HepG2 (cell line): ENCODE data around the gene ESRP2. TPM values are rescaled to one million over a fixed set of nuclear protein-coding genes. Genes with fewer than 3 reads are reported as not detected.
A peak's percentile ranks its signal among the peaks of the same experiment; 100 is the strongest.

Experiments
- CREM ChIP-seq, 2 experiments: sonication (generic) in 1 of 2; formaldehyde crosslinking in 1 of 2; IDR thresholded peaks; 2 replicates each; pipeline versions ENCODE4 v1.4.0 to v1.6.1; 2016 to 2020; ENCODE audit warnings: antibody characterized with exemption in 1 of 2, mild to moderate bottlenecking in 1 of 2, missing genetic modification reagents in 1 of 2
- DNMT3B ChIP-seq: conservative IDR thresholded peaks from 2 replicates; pipeline ENCODE4 v1.6.1; 2016; ENCODE audit warnings: missing biosample characterization, control low read depth
- FOSL2 ChIP-seq: sonication (generic); formaldehyde crosslinking; IDR thresholded peaks from 2 replicates; pipeline ENCODE4 v1.4.0; 2020; ENCODE audit warnings: missing genetic modification reagents
- FOXK1 ChIP-seq: sonication (generic); formaldehyde crosslinking; IDR thresholded peaks from 2 replicates; pipeline ENCODE4 v1.4.0; 2020; ENCODE audit warnings: low read depth, missing genetic modification reagents, borderline replicate concordance
- KAT8 ChIP-seq: IDR thresholded peaks from 2 replicates; pipeline ENCODE4 v1.6.1; 2016; ENCODE audit warnings: missing genetic modification reagents, missing compliant biosample characterization
- MXI1 ChIP-seq: IDR thresholded peaks from 3 replicates; pipeline ENCODE4 v1.6.1; 2012; ENCODE audit warnings: low read depth, low read length, inconsistent platforms, borderline replicate concordance
- NFYC ChIP-seq: IDR thresholded peaks from 2 replicates; pipeline ENCODE4 v1.6.1; 2016; ENCODE audit warnings: missing genetic modification reagents, missing compliant biosample characterization
- PAX8 ChIP-seq: sonication (generic); formaldehyde crosslinking; IDR thresholded peaks from 2 replicates; pipeline ENCODE4 v1.8.0; 2022; ENCODE audit warnings: mild to moderate bottlenecking, missing genetic modification reagents, borderline replicate concordance
- PHF5A ChIP-seq: IDR thresholded peaks from one replicate; pipeline ENCODE4 v1.6.1; 2018; ENCODE audit warnings: low read depth, missing genetic modification reagents; ENCODE audit not compliant: unreplicated experiment
- SALL2 ChIP-seq: sonication (generic); formaldehyde crosslinking; IDR thresholded peaks from 2 replicates; pipeline ENCODE4 v1.8.1; 2023; ENCODE audit warnings: mild to moderate bottlenecking, missing genetic modification reagents, inconsistent platforms
- SMYD3 ChIP-seq: sonication (generic); formaldehyde crosslinking; IDR thresholded peaks from 2 replicates; pipeline ENCODE4 v1.8.1; 2023; ENCODE audit warnings: mild to moderate bottlenecking, missing genetic modification reagents
- SOX6 ChIP-seq, 2 experiments: fragments of 450-650 bp in 1 of 2; sonication (generic) in 1 of 2; formaldehyde crosslinking in 1 of 2; IDR thresholded peaks; 2 replicates each; pipeline versions ENCODE4 v1.4.0 to v1.6.1; 2017 to 2020; ENCODE audit warnings: antibody characterized with exemption in 1 of 2, mild to moderate bottlenecking in 1 of 2, missing genetic modification reagents in 1 of 2
- TGIF2 ChIP-seq: IDR thresholded peaks from 2 replicates; pipeline ENCODE4 v1.6.1; 2016; ENCODE audit warnings: control low read depth, missing compliant biosample characterization
- ZBTB7B ChIP-seq: sonication (generic); formaldehyde crosslinking; IDR thresholded peaks from 2 replicates; pipeline ENCODE4 v1.4.0; 2020; ENCODE audit warnings: missing genetic modification reagents
- ZNF101 ChIP-seq: sonication (generic); formaldehyde crosslinking; IDR thresholded peaks from 2 replicates; pipeline ENCODE4 v1.4.0; 2020; ENCODE audit warnings: mild to moderate bottlenecking, low read depth, missing genetic modification reagents, borderline replicate concordance
- ZNF572 ChIP-seq: sonication (generic); formaldehyde crosslinking; IDR thresholded peaks from 2 replicates; pipeline ENCODE4 v1.5.1; 2020; ENCODE audit warnings: mild to moderate bottlenecking, missing genetic modification reagents
- ZSCAN31 ChIP-seq: sonication (generic); formaldehyde crosslinking; IDR thresholded peaks from 2 replicates; pipeline ENCODE4 v1.5.0; 2020; ENCODE audit warnings: low read depth, mild to moderate bottlenecking, missing genetic modification reagents
- polyA plus RNA-seq, 8 experiments: library from polyadenylated mRNA; depleted of rRNA in 3 of 8; stranded (reverse) in 7 of 8; unstranded in 1 of 8; fragments of >200 nt; fragmentation: Illumina TruSeq in 4 of 8; extraction: Trizol in 4 of 8; gene quantifications; 2 replicates each; pipeline versions ENCODE4 v1.2.1 to v1.2.3, GENCODE V29; 2011 to 2016; ENCODE audit warnings: low read depth in 4 of 8, missing spikeins in 1 of 8, mixed read lengths in 1 of 8; ENCODE audit not compliant: insufficient read depth in 1 of 8
- total RNA-seq, 5 experiments: library from RNA; depleted of rRNA; stranded (reverse); fragments of >200 nt; fragmentation: Illumina TruSeq; extraction: Trizol; gene quantifications; 2 replicates each; pipeline ENCODE4 v1.2.3, GENCODE V29; 2016; ENCODE audit warnings: low read depth in 1 of 5
- TF ChIP-seq, protein P1 (sequence below): sonication (generic); formaldehyde crosslinking; IDR thresholded peaks from 2 replicates; pipeline ENCODE4 v1.5.0; 2020; ENCODE audit warnings: missing genetic modification reagents, mild to moderate bottlenecking, borderline replicate concordance
- TF ChIP-seq, protein P2 (sequence below): sonication (generic); formaldehyde crosslinking; IDR thresholded peaks from 2 replicates; pipeline ENCODE4 v1.4.0; 2020; ENCODE audit warnings: mild to moderate bottlenecking, missing genetic modification reagents
- TF ChIP-seq, protein P3 (sequence below): sonication (generic); formaldehyde crosslinking; IDR thresholded peaks from 2 replicates; pipeline ENCODE4 v1.8.0; 2022; ENCODE audit warnings: mild to moderate bottlenecking, missing genetic modification reagents, moderate library complexity

ESRP2 gene
- total and polyA plus RNA-seq, 2 of the 13 experiments (the other 11 are each of a cell fraction or from before 2014, with no cell fraction given), result 21.1 to 32.4 TPM

DNA sequence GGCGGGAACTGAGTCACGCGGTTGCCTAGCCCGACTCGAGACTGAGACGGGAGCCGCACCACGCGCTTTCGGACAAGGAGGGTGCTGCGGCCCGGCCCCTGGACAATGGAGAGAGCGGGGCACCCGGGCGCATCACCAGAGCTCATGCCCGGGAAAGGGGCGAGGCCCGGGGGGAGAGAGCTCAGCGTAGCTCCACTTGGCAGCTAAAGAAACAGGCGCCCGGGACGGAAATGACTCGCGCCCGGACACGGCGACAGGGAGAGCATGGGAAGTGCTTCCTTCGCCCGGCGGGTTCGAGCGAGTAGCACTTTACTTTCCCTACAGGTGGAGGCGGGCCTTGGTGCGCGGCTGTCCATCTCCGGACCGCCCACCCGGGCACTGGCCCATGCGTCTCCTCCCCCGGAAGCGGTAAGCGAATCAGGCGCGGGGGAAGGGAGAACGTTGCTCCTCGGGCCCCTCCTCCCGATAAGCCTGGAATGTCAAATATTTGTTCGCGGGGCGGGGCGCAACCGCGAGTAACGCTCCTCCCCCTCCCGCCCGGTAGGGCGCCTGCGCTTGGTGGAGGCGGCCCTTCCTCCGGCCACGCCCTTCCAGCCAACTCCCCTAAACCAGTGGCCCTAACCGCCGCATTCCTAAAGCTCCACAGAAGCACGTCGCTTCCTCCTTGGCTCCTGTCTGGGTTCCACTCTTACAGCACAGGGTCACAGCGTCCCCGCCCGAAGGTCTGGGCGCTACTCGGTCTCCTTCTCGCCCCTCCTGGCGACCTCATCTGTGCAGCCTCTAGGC lies 1.5 kb upstream of the ESRP2 start (continued):
- no peak for TF ChIP-seq SMYD3 (CRISPR knock-in tag)
- TF ChIP-seq TGIF2 (CRISPR knock-in tag), result no peak; the same call in 1 of the 2 replicates
- TF ChIP-seq ZNF101, result no peak
- peak; percentile 46; the same call in 1 of the 2 replicates for TF ChIP-seq PAX8 (CRISPR knock-in tag)
- TF ChIP-seq DNMT3B (CRISPR knock-in tag), result no peak
- peak; percentile 68 for TF ChIP-seq PHF5A (CRISPR knock-in tag)
- TF ChIP-seq ZNF572 (CRISPR knock-in tag), result peak; percentile 82; the same call in 1 of the 2 replicates
- TF ChIP-seq FOXK1, result peak; percentile 62
- peak; percentile 91 for TF ChIP-seq KAT8 (CRISPR knock-in tag)
- peak; percentile 94 for TF ChIP-seq ZSCAN31 (CRISPR knock-in tag)
- TF ChIP-seq CREM (IDR thresholded peaks at IDR 0.05), result peak; percentile 69
- no peak for TF ChIP-seq CREM (CRISPR knock-in tag; IDR thresholded peaks at IDR 0.05)
- TF ChIP-seq, protein P1, sequence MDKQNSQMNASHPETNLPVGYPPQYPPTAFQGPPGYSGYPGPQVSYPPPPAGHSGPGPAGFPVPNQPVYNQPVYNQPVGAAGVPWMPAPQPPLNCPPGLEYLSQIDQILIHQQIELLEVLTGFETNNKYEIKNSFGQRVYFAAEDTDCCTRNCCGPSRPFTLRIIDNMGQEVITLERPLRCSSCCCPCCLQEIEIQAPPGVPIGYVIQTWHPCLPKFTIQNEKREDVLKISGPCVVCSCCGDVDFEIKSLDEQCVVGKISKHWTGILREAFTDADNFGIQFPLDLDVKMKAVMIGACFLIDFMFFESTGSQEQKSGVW (CRISPR knock-in tag), result no peak
- peak; percentile 90 for TF ChIP-seq SALL2 (CRISPR knock-in tag)
- TF ChIP-seq, protein P2, sequence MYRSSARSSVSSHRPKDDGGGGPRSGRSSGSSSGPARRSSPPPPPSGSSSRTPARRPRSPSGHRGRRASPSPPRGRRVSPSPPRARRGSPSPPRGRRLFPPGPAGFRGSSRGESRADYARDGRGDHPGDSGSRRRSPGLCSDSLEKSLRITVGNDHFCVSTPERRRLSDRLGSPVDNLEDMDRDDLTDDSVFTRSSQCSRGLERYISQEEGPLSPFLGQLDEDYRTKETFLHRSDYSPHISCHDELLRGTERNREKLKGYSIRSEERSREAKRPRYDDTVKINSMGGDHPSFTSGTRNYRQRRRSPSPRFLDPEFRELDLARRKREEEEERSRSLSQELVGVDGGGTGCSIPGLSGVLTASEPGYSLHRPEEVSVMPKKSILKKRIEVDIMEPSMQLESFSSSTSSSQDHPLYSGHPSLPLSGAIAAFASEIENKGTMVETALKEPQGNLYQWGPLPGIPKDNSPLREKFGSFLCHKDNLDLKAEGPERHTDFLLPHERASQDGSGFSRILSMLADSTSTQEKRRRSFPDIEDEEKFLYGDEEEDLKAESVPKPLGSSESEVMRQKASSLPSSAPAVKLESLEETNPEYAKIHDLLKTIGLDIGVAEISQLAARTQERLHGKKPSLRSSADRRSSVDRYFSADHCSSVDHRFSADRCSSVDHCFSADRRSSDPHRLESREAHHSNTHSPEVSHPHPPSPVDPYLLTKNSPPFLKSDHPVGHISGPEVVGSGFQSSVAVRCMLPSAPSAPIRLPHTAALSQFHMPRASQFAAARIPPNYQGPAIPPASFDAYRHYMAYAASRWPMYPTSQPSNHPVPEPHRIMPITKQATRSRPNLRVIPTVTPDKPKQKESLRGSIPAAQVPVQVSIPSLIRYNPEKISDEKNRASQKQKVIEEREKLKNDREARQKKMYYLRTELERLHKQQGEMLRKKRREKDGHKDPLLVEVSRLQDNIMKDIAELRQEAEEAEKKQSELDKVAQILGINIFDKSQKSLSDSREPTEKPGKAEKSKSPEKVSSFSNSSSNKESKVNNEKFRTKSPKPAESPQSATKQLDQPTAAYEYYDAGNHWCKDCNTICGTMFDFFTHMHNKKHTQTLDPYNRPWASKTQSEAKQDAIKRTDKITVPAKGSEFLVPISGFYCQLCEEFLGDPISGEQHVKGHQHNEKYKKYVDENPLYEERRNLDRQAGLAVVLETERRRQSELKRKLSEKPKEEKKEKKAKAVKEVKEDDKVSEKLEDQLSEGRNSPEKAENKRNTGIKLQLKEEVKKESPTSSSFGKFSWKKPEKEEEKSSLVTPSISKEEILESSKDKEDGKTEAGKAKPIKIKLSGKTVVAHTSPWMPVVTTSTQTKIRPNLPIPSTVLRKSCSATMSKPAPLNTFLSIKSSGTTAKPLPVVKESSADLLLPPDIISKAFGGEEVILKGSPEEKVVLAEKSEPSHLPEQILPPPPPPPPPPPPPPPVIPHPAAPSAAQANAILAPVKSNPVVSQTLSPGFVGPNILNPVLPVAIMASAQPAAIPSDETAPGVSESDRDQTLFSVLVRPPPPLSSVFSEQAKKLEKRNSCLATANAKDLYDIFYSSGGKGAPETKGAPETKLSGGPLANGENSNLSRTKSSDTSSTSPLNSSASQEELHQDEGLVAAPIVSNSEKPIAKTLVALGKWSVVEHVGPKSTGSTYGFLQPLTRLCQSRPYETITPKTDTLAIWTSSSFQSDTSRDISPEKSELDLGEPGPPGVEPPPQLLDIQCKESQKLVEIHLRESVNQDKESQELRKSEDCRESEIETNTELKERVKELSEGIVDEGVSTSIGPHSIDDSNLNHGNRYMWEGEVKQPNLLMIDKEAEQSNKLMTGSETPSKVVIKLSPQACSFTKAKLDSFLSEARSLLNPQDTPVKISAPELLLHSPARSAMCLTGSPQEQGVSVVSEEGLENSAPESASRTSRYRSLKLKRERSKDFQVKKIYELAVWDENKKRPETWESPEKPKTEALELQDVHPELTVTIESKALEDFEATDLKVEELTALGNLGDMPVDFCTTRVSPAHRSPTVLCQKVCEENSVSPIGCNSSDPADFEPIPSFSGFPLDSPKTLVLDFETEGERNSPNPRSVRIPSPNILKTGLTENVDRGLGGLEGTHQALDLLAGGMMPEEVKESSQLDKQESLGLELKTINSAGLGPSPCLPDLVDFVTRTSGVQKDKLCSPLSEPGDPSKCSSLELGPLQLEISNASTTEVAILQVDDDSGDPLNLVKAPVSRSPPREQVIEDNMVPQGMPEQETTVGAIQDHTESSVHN (CRISPR knock-in tag), result no peak
- TF ChIP-seq MXI1, result peak; percentile 95
- peak; percentile 80 for TF ChIP-seq NFYC (CRISPR knock-in tag)
- TF ChIP-seq SOX6 (IDR thresholded peaks at IDR 0.05), result no peak
- peak; percentile 92 for TF ChIP-seq SOX6 (CRISPR knock-in tag; IDR thresholded peaks at IDR 0.05)
- TF ChIP-seq FOSL2 (CRISPR knock-in tag), result peak; percentile 38; the same call in 1 of the 2 replicates
- TF ChIP-seq, protein P3, sequence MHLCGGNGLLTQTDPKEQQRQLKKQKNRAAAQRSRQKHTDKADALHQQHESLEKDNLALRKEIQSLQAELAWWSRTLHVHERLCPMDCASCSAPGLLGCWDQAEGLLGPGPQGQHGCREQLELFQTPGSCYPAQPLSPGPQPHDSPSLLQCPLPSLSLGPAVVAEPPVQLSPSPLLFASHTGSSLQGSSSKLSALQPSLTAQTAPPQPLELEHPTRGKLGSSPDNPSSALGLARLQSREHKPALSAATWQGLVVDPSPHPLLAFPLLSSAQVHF (CRISPR knock-in tag), result 0 out of 2 replicates have a peak, but pooled peaks have one; percentile 79
- no peak for TF ChIP-seq ZBTB7B
